Stimulated activated CD4-positive, alpha-beta T cell treated with anti-CD3 and anti-CD28 coated beads, Interleukin-4, amount 100 ng/mL, for 4 hours (primary cell): ENCODE measurements around the gene KCNF1.

Source experiments
- DNase-seq, 2 experiments: peaks; one replicate each; pipeline ENCODE4 v3.0.0-alpha.2; 2020

Gene KCNF1, protein sequence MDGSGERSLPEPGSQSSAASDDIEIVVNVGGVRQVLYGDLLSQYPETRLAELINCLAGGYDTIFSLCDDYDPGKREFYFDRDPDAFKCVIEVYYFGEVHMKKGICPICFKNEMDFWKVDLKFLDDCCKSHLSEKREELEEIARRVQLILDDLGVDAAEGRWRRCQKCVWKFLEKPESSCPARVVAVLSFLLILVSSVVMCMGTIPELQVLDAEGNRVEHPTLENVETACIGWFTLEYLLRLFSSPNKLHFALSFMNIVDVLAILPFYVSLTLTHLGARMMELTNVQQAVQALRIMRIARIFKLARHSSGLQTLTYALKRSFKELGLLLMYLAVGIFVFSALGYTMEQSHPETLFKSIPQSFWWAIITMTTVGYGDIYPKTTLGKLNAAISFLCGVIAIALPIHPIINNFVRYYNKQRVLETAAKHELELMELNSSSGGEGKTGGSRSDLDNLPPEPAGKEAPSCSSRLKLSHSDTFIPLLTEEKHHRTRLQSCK

DNA sequence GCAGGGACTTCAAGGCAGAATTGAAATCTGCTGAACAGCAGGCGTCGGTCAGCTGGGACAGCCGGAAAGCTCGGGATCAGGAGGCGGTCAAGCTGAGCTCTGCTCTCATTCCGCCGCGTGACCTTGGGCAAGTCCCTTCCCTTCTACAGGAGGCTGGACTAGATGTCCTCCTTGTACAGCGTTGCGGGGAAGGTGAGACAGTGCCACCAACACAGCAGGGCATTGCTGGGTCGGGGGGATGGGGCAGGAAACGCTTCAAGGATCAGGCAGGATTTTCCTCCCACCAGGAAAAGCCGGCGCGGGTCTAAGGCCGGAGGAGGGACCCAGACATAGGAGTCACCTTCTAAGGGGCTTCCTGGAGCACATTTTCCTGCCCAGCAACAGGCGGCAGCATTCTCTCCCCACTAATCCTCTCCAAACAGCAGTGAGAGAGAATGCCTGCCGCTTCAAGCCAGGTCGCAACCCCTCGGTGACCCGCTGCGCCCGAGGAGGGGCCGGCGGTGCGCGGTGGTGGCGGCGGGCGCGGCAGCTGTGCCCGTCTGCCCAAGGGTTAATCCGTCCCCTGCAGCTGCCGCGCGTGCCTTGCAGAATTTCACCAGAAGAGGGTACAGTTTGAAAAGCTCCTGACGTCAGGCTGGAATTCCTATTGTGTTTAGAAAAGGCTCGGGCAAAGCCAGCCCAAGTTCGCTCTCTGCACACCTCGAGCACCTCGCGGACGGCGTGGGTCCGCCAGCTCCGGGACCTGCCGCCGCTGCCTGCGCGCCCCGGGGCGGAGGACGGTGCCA lies at the start of gene KCNF1:
Gene KCNF1 (plus strand): TSS at position 644 of the 785 bp plus-strand sequence. CDS start 493 bp downstream, outside the sequence.
- no peak for DNase-seq

DNA sequence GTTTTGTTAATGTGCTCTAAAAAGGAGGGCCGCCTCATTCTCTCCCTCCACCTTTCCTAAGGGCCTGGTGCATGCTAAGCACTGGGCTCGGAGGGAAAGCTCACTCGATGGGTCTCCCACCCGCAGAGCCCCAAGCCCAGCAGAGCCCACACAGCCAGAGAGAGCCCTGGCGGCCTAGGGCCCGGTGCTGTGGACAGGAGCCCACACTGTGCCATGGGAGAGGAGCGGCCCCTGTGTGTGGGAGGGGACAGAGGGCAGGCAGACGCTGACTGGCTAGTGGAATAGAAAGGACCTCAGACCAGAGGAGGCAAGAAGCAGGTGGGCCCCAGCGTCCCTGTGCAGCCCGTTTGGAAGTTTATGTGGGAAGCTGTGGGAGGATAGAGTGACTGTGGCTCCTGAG lies 49.4 kb upstream of the KCNF1 start:
- no peak for DNase-seq

DNA sequence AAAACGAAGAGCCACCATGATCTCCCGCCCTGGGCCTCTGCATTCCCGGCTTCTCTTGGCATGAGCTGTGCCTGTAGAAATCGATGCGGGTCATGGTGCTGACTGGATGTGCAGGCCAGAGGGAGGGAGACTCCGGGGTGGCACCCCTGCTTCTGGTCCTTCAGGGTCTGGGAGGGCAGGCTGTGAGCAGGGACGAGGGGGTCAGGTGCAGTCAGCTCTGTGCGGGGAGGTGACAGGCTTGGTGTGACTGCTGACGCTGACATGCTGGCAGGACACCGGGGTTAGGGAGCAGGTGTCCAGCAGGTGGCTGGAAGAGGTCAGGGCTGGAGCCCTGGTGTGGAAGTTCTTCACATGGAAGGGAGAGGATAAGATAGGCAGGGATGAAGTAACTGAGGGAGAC lies 48.7 kb upstream of the KCNF1 start:
- DNase-seq, result no peak

- DNase-seq, result no peak
Observed at GRCh38 chr2:10863837-10864236, 47.9 kb upstream of the KCNF1 start.

- no peak for DNase-seq
Observed at GRCh38 chr2:10864251-10864650, 47.5 kb upstream of the KCNF1 start.

DNA sequence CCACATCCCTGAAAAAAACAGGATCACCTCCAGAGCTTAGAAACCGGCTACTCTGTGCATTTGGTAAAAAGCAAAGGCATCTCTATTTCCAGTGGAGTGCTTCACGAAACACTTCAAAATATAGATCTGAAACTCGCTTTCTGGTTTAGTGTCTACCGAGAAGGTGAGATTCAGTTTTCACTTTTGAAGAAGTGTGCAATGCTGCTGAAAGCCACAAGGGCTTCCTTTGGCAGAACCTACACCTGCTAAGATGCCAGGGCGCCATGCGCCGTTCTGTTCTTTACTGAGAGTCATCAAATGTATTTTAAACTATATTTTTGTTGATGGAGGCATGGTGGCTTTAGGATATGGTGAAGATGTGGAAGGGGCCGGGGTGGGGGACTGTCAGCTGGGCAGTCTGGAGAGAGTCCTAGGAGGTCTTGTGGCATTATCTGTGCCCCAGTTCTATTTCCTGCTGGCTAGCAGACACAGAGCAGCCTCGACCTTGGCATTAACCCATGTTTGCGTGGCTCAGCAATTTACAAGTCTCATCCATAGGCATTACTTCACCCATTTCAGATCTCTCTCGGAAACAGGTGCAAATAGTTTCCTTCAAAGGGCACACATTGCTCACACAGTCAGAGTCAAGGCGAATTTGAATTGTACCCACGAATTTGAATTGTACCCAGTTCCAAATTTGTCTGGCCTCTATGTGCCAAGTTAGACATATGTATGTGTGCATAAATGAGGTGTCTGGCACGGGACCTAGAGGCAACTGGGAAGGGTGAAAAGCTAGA lies 46.7 kb upstream of the KCNF1 start:
- peak in 1 of 2 experiments; percentile 18 for DNase-seq

DNA sequence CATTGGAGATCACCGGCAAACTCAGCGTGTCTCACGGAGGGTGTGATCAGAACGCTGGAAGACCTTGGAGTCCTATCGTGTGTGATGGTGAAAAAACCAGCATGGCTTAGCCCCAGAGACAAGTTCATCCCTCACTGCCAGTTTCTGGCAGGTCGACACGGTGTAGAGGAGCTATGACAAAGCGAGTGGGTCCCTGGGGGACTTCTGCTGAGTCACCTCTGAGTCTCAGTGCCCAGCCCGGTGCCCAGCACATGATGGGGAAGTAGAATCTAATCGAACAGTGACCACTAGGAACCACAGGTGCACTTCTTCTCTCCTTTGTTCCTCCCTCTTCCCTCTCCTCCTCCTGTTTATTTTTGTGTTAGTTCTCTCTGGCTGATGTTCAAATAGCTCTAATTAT lies 45.9 kb upstream of the KCNF1 start:
- DNase-seq, result no peak

- DNase-seq, result no peak
Observed at GRCh38 chr2:10867692-10868420, 43.9 kb upstream of the KCNF1 start.

DNA sequence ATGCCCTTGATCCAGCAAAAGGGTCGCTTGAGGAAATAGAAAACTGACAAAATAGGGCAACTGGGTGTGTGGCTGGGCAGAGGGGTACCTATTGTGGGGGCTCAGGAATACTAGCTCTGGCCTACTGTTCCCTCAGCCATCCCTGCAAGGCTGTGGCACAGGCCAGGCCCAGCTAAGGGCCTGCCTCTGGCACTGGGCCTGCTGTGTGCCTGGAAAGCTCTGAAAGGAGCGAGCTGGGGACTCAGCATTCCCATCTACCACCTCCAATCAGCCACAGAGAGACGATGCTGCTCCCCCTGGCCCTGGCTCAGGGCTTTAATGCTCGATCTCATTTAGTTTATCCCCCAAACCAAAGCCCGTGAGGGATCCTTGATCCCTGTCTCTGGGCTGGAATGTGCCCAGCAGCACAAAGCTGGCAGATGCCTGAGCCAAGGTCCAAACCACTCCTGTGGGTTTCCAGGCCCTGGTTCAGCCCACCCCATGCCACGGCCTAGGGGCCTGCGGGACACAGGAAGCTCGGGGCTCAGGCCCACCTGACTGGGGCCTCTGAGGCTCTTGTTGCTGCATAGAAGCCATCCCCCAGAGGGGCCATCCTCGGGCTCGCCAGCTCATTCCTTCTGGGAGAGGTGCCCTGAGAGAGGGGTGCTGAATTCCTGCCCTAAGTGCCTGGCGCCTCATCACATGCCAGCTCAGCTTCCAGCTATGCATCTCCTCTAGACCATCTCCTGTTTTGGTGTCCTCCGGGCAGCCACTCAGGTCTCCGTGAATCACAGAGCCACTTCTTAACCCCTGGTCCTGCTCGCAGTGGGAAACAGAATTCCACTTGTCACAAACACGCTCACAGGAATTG lies 43.0 kb upstream of the KCNF1 start:
- no peak for DNase-seq

GRCh38 chr2:10871978-10872377 lies 39.8 kb upstream of the KCNF1 start:
- no peak for DNase-seq

DNA sequence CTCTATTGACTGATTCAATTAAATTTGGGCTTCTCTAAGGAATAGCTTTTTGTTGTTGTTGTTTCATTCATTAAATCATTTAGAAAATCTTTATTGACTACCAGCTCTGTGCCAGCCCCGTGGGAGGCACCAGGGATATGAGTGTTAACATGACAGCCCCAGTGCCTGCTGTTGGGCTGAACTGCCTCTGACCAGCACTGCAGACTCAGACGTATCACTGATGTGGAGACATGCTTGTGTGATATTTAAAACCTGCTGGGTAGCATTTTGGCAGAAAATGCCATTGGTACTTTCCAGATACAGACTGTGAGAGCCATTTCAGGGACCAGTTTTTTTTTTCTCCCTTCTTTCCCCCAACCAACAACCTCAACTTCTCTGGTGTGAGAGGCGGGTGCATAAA lies 38.6 kb upstream of the KCNF1 start:
- no peak for DNase-seq

- no peak for DNase-seq
Observed at GRCh38 chr2:10873790-10874437, 37.8 kb upstream of the KCNF1 start.

DNA sequence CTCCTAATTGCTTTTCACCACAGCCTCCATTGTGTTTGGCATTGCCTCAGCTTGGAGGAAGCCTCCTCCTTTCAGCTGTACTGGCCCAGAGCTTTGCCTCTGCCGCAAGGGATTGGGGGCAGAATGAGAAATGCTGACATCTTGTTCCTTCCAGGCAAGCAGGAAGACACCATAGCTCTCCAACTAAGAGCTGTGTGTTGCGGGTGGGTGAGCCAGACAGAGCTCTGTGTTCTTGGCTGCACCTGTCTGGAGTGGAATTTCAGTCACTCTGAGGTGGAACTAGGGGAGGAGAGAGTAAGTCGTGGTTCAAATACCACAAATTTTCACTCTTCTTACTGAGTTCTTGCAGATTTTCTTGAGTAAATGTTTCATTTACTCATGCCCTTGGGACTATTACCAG lies 36.6 kb upstream of the KCNF1 start:
- DNase-seq, result no peak

- no peak for DNase-seq
Observed at GRCh38 chr2:10876394-10876793, 35.3 kb upstream of the KCNF1 start.

DNA sequence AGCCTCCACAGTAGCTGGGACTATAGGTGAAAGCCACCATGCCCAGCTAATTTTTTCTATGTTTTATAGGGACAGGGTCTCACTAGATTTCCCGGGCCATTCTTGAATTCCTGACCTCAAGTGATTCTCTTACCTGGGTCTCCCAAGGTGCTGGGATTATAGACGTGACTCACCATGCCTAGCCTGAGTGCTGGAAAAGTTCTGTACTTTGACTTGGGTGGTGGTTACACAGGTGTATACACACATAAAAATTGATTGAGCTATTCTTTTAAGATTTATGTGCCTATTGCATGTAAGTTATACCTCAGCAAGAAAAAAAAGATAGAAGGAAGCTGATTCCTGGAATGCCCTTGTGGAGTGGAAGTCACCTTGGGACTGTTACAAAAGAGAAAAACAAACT lies 34.8 kb upstream of the KCNF1 start:
- no peak for DNase-seq

DNA sequence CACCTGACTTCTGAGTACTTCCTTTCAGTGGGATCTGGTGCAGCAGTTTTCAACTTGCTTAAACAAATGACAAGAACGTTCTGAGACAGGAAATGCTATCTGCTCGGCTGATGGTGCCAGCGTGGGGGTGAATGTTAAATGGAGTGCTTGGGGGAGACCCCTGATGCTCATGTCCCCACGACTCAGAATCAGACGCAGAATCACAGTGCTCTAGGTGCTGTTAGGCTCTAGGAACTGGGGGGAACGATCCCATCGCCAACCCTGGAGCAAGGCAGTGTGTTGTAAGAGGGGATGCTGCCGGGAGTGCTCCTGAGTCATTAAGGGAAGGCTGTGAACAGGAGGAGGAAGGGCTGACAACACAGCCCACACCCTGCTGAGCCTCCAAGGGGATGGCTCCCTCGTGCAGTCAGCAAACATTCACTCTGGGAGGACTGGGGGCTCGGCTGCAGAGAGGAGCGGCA lies 34.1 kb upstream of the KCNF1 start:
- no peak for DNase-seq

DNA sequence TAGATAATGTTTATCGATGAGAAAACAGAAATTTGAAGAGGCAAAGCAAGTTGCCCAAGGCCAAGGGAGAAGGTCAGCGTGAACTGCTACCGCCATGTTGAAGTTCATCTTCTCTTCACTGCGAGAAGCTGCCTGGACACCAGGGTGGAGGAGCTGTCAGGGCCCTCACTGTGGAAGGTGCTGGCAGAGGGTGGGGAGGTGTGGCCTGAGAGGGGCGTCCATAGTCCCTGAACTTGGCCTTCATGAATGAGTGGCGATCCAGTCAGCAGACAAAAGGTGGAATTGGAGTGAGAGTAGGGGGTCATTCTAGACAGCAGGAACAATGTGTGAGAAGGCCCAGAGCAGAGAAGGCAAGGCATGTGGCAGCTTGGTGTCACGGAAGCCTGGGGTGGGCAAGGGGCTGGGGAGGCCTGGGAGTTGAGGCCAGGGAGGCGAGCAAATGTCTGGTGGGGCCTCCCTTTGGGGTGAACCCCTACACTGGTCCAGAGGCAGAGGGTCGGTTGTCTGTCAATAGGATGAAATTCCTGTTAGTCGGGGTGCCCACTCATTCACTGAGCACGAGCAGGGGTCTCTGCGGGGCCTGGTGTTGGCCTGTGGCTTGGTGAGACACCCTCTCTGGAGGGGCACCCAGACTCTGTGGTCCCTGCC lies 33.3 kb upstream of the KCNF1 start:
- DNase-seq, result no peak

DNA sequence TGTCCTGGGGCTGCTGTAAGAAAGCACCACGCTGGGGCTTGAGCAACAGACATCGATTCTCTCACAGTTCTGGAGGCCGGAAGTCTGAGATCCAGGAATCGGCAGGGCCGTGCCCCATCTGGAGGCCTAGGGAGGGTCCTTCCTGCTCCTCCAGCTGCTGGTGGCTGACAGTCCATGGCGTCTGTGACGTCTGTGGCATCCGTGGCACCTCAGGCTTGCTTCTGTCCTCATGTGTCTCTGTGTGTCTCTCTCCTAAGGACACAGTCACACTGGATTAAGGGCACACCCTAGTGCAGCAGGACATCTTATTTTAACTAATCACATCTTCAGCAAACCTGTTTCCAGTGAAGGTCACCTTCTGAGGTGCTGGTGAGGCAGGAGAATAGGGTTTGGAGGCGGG lies 32.6 kb upstream of the KCNF1 start:
- DNase-seq, result no peak

- no peak for DNase-seq
Observed at GRCh38 chr2:10879624-10880585, 31.8 kb upstream of the KCNF1 start.
